Naive thymus-derived CD8-positive, alpha-beta T cell (primary cell): Measurements from ENCODE around the gene PTPN1. TPM values are rescaled to one million over a fixed set of nuclear protein-coding genes. Genes with fewer than 3 reads are reported as not detected.
"Not testable (repeated sequence)": the region's sequence is repeated elsewhere in the genome, so short reads cannot be mapped to it uniquely, and the experiment has no call there.

Source experiments
- ATAC-seq, 2 donors: fragments of 150-1000 bp; cut with Tn5 transposase in 1 of 2; sonication (Bioruptor Pico), chemical (Tn5 transposase) in 1 of 2; 1 replicate in 1 of 2; 2 replicates in 1 of 2; pipeline ENCODE4 v1.10.0; 2021; ENCODE audit warnings: mild to moderate bottlenecking in 2 of 2, moderate library complexity in 2 of 2
- POLR2A ChIA-PET: fragments of 350-600 bp; sonication (Branson Sonifier 250); formaldehyde crosslinking; loops from one replicate; lab custom pipeline; 2021; ENCODE audit warnings: antibody characterized with exemption; lab: Charles Lee
- DNase-seq, 10 donors: peaks; one replicate each; pipeline versions ENCODE4 v3.0.0 to v3.0.0-alpha.2; 2020 to 2022
- H3K27ac Mint-ChIP-seq, 10 donors: one replicate each; pipeline ENCODE4 v1.8.0; 2020 to 2022; ENCODE audit warnings: mild to moderate bottlenecking in 10 of 10, mixed read lengths in 10 of 10, moderate library complexity in 4 of 10, inconsistent platforms in 1 of 10
- H3K27me3 Mint-ChIP-seq, 5 donors: one replicate each; pipeline ENCODE4 v1.8.0; 2021 to 2022; ENCODE audit warnings: mixed read lengths in 5 of 5
- H3K36me3 Mint-ChIP-seq, 3 donors: one replicate each; pipeline ENCODE4 v1.8.0; 2020 to 2022; ENCODE audit warnings: mixed read lengths in 3 of 3, mild to moderate bottlenecking in 2 of 3, inconsistent platforms in 1 of 3
- H3K4me1 Mint-ChIP-seq, 4 donors: one replicate each; pipeline ENCODE4 v1.8.0; 2021 to 2022; ENCODE audit warnings: mixed read lengths in 4 of 4
- H3K4me3 Mint-ChIP-seq, 10 donors: one replicate each; pipeline ENCODE4 v1.8.0; 2020 to 2022; ENCODE audit warnings: mild to moderate bottlenecking in 10 of 10, mixed read lengths in 10 of 10, moderate library complexity in 6 of 10, inconsistent platforms in 1 of 10
- H3K9me3 Mint-ChIP-seq, 9 donors: one replicate each; pipeline ENCODE4 v1.8.0; 2020 to 2022; ENCODE audit warnings: mixed read lengths in 9 of 9, mild to moderate bottlenecking in 3 of 9, inconsistent platforms in 1 of 9, moderate library complexity in 1 of 9
- polyA plus RNA-seq, 3 donors: library from polyadenylated mRNA; unstranded; fragments of 300-500 nt; fragmentation: Illumina TruSeq; gene quantifications; one replicate each; pipeline ENCODE4 v1.2.3, GENCODE V29; 2021
- total RNA-seq, 8 experiments: library from RNA in 2 of 8; stranded (reverse) in 2 of 8; gene quantifications; one replicate each; pipeline ENCODE4 v1.2.3 and lab custom pipeline; 2021 to 2026

The PTPN1 gene
- total and polyA plus RNA-seq, 5 experiments from 2014 or later = 29.1 to 56.7 (median 31.9) TPM

DNA sequence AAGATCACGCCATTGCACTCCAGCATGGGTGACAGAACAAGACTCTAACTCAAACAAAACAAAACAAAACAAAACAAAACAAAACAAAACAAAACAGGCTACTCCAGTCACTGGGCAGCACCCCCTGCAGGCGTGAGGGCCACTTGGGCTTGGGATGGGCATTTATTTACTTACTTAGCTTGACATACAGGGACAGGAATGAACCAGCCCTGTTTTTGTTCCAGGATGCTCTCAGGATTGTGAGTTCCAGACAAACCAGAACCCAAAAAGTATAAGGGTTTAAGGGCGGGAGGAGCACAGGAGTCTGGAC lies 4.0 kb upstream of the PTPN1 start:
- no peaks in the 10 kb centered on the region for H3K36me3 Mint-ChIP-seq
- ATAC-seq = no peak
- POLR2A ChIA-PET = interaction anchor here (1.0 kb wide), 1 partner anchor 17 kb away, joined by 3 read pairs; no protein-coding TSS in a partner anchor
- H3K27ac Mint-ChIP-seq = no peak overlapping the region
- H3K27me3 Mint-ChIP-seq = no peaks in the 10 kb centered on the region
- DNase-seq = no peak
- H3K4me3 Mint-ChIP-seq = peak overlapping the region in 1 of 10 donors; percentile 14
- H3K9me3 Mint-ChIP-seq = no peaks in the 10 kb centered on the region
- peaks cover 4 to 26% (median 10%) of the 10 kb centered on the region in 4 donors for H3K4me1 Mint-ChIP-seq

DNA sequence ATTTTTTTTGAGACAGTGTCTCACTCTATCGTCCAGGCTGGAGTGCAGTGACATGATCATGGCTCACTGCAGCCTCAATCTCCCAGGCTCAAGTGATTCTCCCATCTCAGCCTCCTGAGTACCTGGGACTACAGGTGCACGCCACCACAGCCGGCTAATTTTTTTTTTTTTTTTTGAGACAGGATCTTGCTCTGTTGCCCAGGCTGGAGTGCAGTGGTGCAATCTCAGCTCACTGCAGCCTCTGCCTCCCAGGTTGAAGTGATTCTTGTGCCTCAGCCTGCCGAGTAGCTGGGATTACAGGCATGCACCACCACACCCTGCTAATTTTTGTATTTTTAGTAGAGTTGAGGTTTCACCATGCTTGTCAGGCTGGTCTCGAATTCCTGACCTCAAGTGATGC lies 2.4 kb upstream of the PTPN1 start:
- H3K36me3 Mint-ChIP-seq, H3K27me3 Mint-ChIP-seq, DNase-seq, ATAC-seq, POLR2A ChIA-PET, H3K9me3 Mint-ChIP-seq, H3K27ac Mint-ChIP-seq, H3K4me3 Mint-ChIP-seq: not testable (repeated sequence)
- H3K4me1 Mint-ChIP-seq = peaks cover 12 to 37% (median 25%) of the 10 kb centered on the region in 4 donors

DNA sequence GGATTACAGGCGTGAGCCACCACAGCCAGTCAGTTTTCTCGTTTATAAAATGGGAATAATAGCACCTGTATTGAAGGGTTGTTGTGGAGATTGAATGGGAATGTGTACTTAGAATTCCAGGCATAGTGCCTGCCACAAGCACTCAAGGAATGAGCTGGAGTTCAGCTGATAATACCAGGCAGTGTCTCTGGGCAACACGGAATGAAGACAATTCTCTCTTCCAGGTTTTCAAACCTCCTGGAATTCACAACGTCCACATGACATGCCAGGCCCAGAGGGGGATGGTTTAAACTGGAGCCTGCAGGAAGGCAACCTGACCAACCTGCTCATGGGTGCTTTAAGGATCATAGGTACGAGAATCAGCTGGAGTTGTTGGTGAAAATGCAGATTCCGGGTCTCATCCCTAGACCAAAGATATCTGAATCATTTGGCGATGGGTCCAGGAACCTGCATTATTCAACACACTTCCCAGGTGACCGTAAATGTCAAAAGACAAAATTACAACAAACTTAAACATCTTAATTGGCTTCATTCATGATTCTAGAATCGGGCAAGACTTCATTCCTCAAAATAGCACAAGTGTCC lies 1.9 kb upstream of the PTPN1 start:
- peak overlapping the region in 2 of 10 donors; percentile 29 to 30 for H3K27ac Mint-ChIP-seq
- no peaks in the 10 kb centered on the region for H3K9me3 Mint-ChIP-seq
- DNase-seq (no peak), ATAC-seq (no peak)
- H3K4me3 Mint-ChIP-seq = peak overlapping the region in 6 of 10 donors; percentile 35 to 60 (median 55)
- POLR2A ChIA-PET = no interaction called here
- H3K36me3 Mint-ChIP-seq = peaks cover 0 to 4% (median 0%) of the 10 kb centered on the region in 3 donors
- peaks cover 16 to 43% (median 30%) of the 10 kb centered on the region in 4 donors for H3K4me1 Mint-ChIP-seq
- H3K27me3 Mint-ChIP-seq = no peaks in the 10 kb centered on the region

DNA sequence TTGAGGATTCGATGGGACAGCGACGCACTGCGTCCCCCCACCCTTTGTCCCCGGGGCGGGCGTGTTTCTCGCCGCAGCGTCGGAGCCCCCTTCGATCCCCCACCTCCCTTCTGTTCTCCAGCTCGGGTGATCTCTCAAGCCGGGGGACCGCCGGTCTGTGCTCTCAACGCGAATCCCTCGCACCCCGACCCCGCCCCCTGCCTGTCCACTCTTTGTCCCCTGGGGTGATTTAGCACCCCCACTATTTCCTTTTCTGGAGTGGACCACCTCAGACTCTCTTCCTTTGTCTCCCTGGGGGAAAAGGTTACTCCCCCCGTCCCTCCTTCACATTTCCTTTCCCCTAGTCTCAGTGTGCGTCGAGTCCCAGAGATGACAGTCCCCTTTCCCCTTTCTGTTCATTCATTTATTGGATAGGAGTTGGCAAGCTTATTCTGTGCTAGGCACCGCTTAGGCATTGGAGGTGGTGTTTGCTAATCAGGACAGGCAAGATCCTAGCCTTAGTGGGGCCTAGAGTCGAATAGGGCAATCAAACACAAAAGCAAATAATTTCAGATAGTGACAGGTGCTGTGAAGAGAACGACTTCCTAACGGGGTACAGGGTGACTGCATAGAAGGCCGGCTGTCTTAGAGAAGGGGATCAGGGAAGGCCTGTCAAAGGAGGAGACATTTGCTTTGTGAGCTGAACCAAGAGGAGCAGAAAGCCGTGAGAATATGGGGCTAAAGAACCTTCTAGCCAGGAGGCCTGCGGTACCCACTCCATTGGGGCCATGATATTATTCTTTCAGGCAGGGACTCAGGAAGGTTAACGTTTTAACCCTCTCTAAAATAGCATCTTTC lies 741 bp downstream of the PTPN1 start:
- POLR2A ChIA-PET = interaction anchor here (0.7 to 3.5 kb wide), 16 partner anchors 10 to 420 kb away, joined by 3 to 51 read pairs (median 4); partner anchors contain the start of genes ADNP and CEBPB
- peak overlapping the region; percentile 91 to 100 (median 97) for H3K27ac Mint-ChIP-seq
- ATAC-seq (no peak), DNase-seq (peak in 3 of 10 donors; percentile 19 to 27 (median 19))
- peaks cover 29 to 59% (median 56%) of the 10 kb centered on the region in 4 donors for H3K4me1 Mint-ChIP-seq
- peak overlapping the region; percentile 94 to 99 (median 98) for H3K4me3 Mint-ChIP-seq
- no peaks in the 10 kb centered on the region for H3K27me3 Mint-ChIP-seq
- H3K9me3 Mint-ChIP-seq = no peaks in the 10 kb centered on the region
- H3K36me3 Mint-ChIP-seq = peaks cover 0 to 5% (median 0%) of the 10 kb centered on the region in 3 donors

DNA sequence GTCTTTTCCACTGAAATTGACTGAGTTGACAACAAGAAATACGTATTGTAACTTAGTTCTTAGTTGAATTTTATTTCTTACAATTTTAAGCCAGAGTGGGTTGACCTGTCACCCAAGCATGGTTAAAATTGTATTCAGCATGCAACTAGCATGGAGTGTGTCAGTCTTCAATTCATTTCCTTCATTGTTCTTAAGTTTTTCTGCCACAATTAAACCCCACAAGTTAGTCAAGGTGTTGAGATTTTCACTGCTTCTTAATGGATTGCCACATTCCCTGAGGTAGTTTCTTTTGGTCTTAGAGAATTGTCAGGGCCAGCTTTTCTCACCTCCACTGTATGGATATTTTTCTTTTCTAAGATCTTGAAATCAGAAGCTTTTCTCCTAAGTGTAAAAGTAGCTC lies 2.1 kb downstream of the PTPN1 start:
- POLR2A ChIA-PET = interaction anchor here (0.7 to 3.5 kb wide), 3 partner anchors 9 to 29 kb away, joined by 3 to 51 read pairs (median 15); no protein-coding TSS in a partner anchor
- DNase-seq = no peak
- peak overlapping the region; percentile 94 to 99 (median 98) for H3K4me3 Mint-ChIP-seq
- no peak for ATAC-seq
- peak overlapping the region in 7 of 10 donors; percentile 3 to 97 (median 73) for H3K27ac Mint-ChIP-seq
- peaks cover 0 to 5% (median 0%) of the 10 kb centered on the region in 3 donors for H3K36me3 Mint-ChIP-seq
- H3K27me3 Mint-ChIP-seq = no peaks in the 10 kb centered on the region
- peaks cover 29 to 72% (median 69%) of the 10 kb centered on the region in 4 donors for H3K4me1 Mint-ChIP-seq
- no peaks in the 10 kb centered on the region for H3K9me3 Mint-ChIP-seq

DNA sequence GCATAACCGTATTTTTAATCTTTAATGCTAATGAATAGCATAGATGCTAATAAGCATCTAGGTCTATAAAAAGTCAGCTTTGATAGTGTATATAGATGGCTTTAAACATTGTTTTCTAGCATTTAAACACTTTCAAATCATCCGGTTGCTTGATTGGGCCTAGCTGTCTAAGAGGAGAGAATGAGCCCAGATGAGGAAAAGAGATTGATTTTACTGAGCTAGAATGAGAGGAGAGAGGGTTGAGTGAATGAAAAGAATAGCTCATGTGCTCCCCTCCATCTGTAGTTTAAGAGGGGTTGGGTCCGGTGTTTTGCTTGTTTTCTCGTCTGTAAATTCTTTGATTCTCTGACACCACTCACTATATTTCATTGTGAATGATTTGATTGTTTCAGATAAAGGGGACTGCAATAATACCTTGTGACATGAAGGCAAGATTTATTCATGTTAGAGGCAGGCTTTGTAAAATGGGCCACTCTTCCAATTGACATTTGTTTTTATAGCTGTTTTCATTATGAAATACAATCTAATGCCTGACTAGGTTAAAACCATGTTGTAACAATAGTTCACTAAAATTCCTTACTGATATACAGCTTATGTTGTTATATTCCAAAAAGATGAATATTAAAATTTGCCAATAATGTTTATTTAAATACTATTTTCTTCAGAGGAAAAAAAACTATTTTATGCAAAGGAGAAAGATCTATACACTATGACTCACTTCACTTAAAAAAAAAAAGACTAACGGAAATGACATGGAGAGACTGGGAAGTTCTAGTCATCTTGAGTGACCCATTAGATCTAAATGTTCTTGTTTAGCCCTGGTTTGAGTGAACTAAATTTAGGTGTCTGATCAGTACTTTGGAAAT lies 3.2 kb downstream of the PTPN1 start:
- Mint-ChIP-seq H3K36me3 (peaks cover 0 to 5% (median 0%) of the 10 kb centered on the region in 3 donors), H3K27me3 (no peaks in the 10 kb centered on the region), H3K9me3 (no peaks in the 10 kb centered on the region), H3K4me3 (peak overlapping the region; percentile 12 to 99 (median 98)), H3K27ac (peak overlapping the region in 9 of 10 donors; percentile 50 to 97 (median 66)), H3K4me1 (peaks cover 39 to 83% (median 80%) of the 10 kb centered on the region in 4 donors)
- DNase-seq (no peak), ATAC-seq (no peak)
- POLR2A ChIA-PET = interaction anchor here (1.1 kb wide), 1 partner anchor 14 kb away, joined by 4 read pairs; no protein-coding TSS in a partner anchor

DNA sequence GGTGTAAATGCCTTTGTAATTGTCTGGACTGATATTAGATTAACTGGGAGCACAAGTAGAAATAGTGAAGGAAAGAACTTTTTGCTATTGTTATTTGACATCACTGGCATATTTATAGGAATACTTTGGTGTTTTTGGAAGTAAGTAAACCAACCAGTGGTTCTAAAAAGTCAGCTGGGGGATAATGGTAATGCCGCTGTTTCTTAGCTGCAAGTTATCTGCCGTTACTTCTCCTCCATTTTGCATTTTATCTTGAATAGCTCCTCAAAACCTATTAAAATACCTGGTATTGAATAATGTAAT lies 3.8 kb downstream of the PTPN1 start:
- H3K4me1 Mint-ChIP-seq = peaks cover 42 to 84% (median 83%) of the 10 kb centered on the region in 4 donors
- no peak for ATAC-seq
- peaks cover 0 to 5% (median 0%) of the 10 kb centered on the region in 3 donors for H3K36me3 Mint-ChIP-seq

DNA sequence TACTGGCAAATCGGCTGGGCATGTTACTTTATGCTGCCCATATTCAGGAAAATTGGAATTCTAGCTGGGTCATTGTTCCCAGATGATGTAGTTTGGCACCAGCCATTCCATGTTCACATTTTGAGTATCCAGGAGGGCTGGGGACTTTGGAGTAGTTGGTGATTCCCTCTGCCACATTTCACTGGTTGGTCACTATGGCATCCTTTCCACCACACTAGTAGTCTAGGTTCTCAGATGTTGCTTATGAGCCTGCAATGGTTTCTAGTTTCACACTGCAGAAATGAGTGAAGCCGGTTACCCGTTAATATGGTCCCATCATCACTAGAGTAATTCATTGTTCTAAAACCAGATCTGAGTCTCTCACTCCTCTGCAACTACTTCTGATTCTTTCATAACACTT lies 4.6 kb downstream of the PTPN1 start:
- peak overlapping the region in 9 of 10 donors; percentile 7 to 92 (median 56) for H3K27ac Mint-ChIP-seq
- H3K4me3 Mint-ChIP-seq = peak overlapping the region in 9 of 10 donors; percentile 41 to 99 (median 96)
- no peaks in the 10 kb centered on the region for H3K27me3 Mint-ChIP-seq
- DNase-seq (no peak), ATAC-seq (no peak)
- POLR2A ChIA-PET = interaction anchor here (0.7 kb wide), 1 partner anchor 31 kb away, joined by 3 read pairs; no protein-coding TSS in a partner anchor
- H3K36me3 Mint-ChIP-seq = peaks cover 0 to 5% (median 0%) of the 10 kb centered on the region in 3 donors
- H3K9me3 Mint-ChIP-seq = no peaks in the 10 kb centered on the region
- H3K4me1 Mint-ChIP-seq = peaks cover 50 to 92% (median 87%) of the 10 kb centered on the region in 4 donors

More for the DNA sequence above, 3.8 kb downstream of the PTPN1 start:
- POLR2A ChIA-PET = interaction anchor here (1.1 kb wide), 1 partner anchor 13 kb away, joined by 4 read pairs; no protein-coding TSS in a partner anchor
- Mint-ChIP-seq H3K27me3 (no peaks in the 10 kb centered on the region), H3K27ac (peak overlapping the region in 8 of 10 donors; percentile 15 to 92 (median 61)), H3K4me3 (peak overlapping the region in 9 of 10 donors; percentile 52 to 99 (median 98)), H3K9me3 (no peaks in the 10 kb centered on the region)
- DNase-seq = no peak

DNA sequence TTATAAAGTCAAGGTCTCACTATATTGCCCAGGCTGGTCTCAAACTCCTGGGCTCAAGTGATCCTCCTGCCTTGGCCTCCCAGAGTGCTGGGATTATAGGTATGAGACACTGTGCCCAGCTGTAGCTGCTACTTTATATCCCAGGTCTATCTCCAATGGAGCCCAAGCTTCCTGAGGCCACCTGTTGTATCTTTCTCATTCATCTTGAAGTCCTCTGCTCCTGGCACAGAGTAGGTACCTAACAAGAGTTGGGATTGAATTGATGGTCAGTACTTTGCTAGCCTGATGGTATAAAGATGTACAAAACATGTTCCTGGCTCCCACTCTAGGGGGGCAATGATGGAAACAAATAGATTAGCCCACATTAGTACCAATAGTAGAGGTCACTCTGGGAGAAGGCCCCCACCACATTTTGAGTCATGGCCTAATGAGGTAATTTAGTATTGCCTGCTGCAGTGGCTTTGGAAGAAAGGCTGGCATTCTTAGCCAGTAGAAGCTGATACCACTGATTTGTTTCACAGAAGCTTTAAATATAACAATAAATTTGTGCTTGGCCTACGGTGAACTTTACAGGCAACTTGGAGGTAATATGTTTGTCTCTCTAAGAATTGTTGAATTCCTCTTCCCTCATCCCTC lies 5.4 kb downstream of the PTPN1 start:
- peak overlapping the region in 9 of 10 donors; percentile 3 to 99 (median 71) for H3K4me3 Mint-ChIP-seq

DNA sequence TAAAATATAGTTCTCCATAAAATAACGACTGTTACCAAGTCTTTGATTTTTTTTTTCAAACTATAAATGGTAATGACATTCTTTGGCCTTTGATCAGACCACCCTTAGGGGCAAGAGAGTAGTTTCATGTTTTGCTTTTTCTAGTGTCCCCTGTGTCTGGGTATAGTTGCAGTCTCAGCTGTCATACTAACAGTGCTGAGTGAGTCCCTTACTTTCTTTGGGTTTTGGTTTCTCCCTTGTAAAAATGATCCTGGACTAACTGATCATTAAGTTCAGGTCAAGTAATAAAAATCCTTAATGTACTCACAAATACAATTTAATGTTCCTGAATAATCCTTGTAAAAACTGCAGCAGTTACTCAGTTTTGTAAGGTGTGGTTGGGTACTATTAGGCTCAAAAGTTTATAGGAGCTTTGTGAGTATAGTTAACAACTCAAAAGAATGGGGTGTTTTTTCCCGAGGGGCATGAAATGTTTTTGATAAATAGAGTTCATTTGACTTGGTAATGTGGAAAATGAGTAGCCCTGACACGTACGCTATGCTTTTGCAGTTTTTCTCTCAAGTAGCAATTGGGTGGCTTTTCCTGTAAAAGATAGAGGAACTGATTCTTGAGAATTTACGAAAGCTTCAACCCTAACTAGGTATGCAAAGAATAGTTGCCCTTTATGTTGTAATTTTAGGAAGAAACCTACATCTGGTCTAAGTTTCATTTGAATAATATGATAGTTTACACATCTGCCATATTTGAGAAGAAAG lies 6.2 kb downstream of the PTPN1 start:
- POLR2A ChIA-PET = interaction anchor here (0.9 kb wide), 1 partner anchor 10 kb away, joined by 5 read pairs; no protein-coding TSS in a partner anchor
- no peaks in the 10 kb centered on the region for H3K9me3 Mint-ChIP-seq
- peak overlapping the region; percentile 29 to 85 (median 71) for H3K4me3 Mint-ChIP-seq
- H3K36me3 Mint-ChIP-seq = peaks cover 0 to 5% (median 0%) of the 10 kb centered on the region in 3 donors
- ATAC-seq (no peak), DNase-seq (no peak)
- H3K4me1 Mint-ChIP-seq = peaks cover 51 to 100% (median 97%) of the 10 kb centered on the region in 4 donors
- peak overlapping the region; percentile 32 to 93 (median 77) for H3K27ac Mint-ChIP-seq
- no peaks in the 10 kb centered on the region for H3K27me3 Mint-ChIP-seq

More for the DNA sequence above, 5.4 kb downstream of the PTPN1 start:
- Mint-ChIP-seq H3K27ac (peak overlapping the region in 9 of 10 donors; percentile 32 to 93 (median 76)), H3K36me3 (peaks cover 0 to 5% (median 0%) of the 10 kb centered on the region in 3 donors), H3K27me3 (no peaks in the 10 kb centered on the region), H3K9me3 (no peaks in the 10 kb centered on the region), H3K4me1 (peaks cover 54 to 100% (median 94%) of the 10 kb centered on the region in 4 donors)
- POLR2A ChIA-PET = interaction anchor here (0.7 kb wide), 1 partner anchor 30 kb away, joined by 3 read pairs; no protein-coding TSS in a partner anchor
- DNase-seq = no peak
- no peak for ATAC-seq
